ENCODE data around the gene AFMID. TPM values are rescaled to one million over a fixed set of nuclear protein-coding genes. Genes with fewer than 3 reads are reported as not detected.

The AFMID gene
- total and polyA plus RNA-seq, 9 of the 15 experiments (the other 6 are each of a cell fraction or from before 2014, with no cell fraction given): 62.1 to 188 (median 74.4) TPM

GRCh38 chr17:78173097-78173715 is 14.0 kb upstream of the AFMID start (continued):
- TF ChIP-seq CBX2 (IDR thresholded peaks at IDR 0.05; ENCODE audit: insufficient read depth, low read length, poor library complexity, severe bottlenecking) (no peak), ATF7 (IDR thresholded peaks at IDR 0.05) (no peak), POLR2A (conservative IDR thresholded peaks at IDR 0.05) (peak; percentile 39), NELFE (IDR thresholded peaks at IDR 0.05; ENCODE audit: insufficient read depth, insufficient read length) (no peak), NR2C2 (CRISPR knock-in tag; IDR thresholded peaks at IDR 0.05) (no peak), NR2C2 (tag; IDR thresholded peaks at IDR 0.05) (no peak), HEY1 (CRISPR knock-in tag; IDR thresholded peaks at IDR 0.05; ENCODE audit: borderline replicate concordance) (no peak), MTA2 (IDR thresholded peaks at IDR 0.05; ENCODE audit: low read depth) (no peak), SAP30 (IDR thresholded peaks at IDR 0.05; ENCODE audit: borderline replicate concordance, insufficient read depth, low read depth, low read length, poor library complexity, severe bottlenecking) (no peak)
- TF ChIP-seq, protein P1, sequence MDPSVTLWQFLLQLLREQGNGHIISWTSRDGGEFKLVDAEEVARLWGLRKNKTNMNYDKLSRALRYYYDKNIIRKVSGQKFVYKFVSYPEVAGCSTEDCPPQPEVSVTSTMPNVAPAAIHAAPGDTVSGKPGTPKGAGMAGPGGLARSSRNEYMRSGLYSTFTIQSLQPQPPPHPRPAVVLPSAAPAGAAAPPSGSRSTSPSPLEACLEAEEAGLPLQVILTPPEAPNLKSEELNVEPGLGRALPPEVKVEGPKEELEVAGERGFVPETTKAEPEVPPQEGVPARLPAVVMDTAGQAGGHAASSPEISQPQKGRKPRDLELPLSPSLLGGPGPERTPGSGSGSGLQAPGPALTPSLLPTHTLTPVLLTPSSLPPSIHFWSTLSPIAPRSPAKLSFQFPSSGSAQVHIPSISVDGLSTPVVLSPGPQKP (CRISPR knock-in tag; IDR thresholded peaks at IDR 0.05): no peak
